ENCODE results near the gene CBFA2T3.

Gene CBFA2T3

GRCh38 chr16:88840600-88841215, 136.3 kb downstream of the CBFA2T3 start:
- DNase-seq (ENCODE audit: low read depth in 2 of 2) = no peak

GRCh38 chr16:88839745-88840599, 137.0 kb downstream of the CBFA2T3 start:
- no peak for DNase-seq (ENCODE audit: low read depth in 2 of 2)

- no peak for DNase-seq (ENCODE audit: low read depth in 2 of 2)
Measured at GRCh38 chr16:88839026-88839529, 137.9 kb downstream of the CBFA2T3 start.

- DNase-seq (ENCODE audit: low read depth in 2 of 2) = no peak
Measured at GRCh38 chr16:88838566-88838965, 138.4 kb downstream of the CBFA2T3 start.

- no peak for DNase-seq (ENCODE audit: low read depth in 2 of 2)
Measured at GRCh38 chr16:88837806-88838205, 139.2 kb downstream of the CBFA2T3 start.

- DNase-seq (ENCODE audit: low read depth in 2 of 2) = no peak
Measured at GRCh38 chr16:88836791-88837190, 140.2 kb downstream of the CBFA2T3 start.

- DNase-seq (ENCODE audit: low read depth in 2 of 2) = no peak
Measured at GRCh38 chr16:88835818-88836217, 141.2 kb downstream of the CBFA2T3 start.

GRCh38 chr16:88835383-88835782, 141.6 kb downstream of the CBFA2T3 start:
- no peak for DNase-seq (ENCODE audit: low read depth in 2 of 2)

- no peak for DNase-seq (ENCODE audit: low read depth in 2 of 2)
Measured at GRCh38 chr16:88834670-88835069, 142.3 kb downstream of the CBFA2T3 start.

- DNase-seq (ENCODE audit: low read depth in 2 of 2) = no peak
Measured at GRCh38 chr16:88833086-88833485, 143.9 kb downstream of the CBFA2T3 start.

- DNase-seq (ENCODE audit: low read depth in 2 of 2) = no peak
Measured at GRCh38 chr16:88831838-88832237, 145.2 kb downstream of the CBFA2T3 start.

GRCh38 chr16:88830783-88831182, 146.2 kb downstream of the CBFA2T3 start:
- no peak for DNase-seq (ENCODE audit: low read depth in 2 of 2)

- no peak for DNase-seq (ENCODE audit: low read depth in 2 of 2)
Measured at GRCh38 chr16:88830258-88830657, 146.7 kb downstream of the CBFA2T3 start.

- DNase-seq (ENCODE audit: low read depth in 2 of 2) = no peak
Measured at GRCh38 chr16:88828711-88829110, 148.3 kb downstream of the CBFA2T3 start.

GRCh38 chr16:88827727-88828126, 149.3 kb downstream of the CBFA2T3 start:
- no peak for DNase-seq (ENCODE audit: low read depth in 2 of 2)

- DNase-seq (ENCODE audit: low read depth in 2 of 2) = no peak
Measured at GRCh38 chr16:88826070-88826840, 150.8 kb downstream of the CBFA2T3 start.

- DNase-seq (ENCODE audit: low read depth in 2 of 2) = no peak
Measured at GRCh38 chr16:88825146-88825545, 151.9 kb downstream of the CBFA2T3 start.
